Measurements from ENCODE around the gene ARHGEF7.

DNA sequence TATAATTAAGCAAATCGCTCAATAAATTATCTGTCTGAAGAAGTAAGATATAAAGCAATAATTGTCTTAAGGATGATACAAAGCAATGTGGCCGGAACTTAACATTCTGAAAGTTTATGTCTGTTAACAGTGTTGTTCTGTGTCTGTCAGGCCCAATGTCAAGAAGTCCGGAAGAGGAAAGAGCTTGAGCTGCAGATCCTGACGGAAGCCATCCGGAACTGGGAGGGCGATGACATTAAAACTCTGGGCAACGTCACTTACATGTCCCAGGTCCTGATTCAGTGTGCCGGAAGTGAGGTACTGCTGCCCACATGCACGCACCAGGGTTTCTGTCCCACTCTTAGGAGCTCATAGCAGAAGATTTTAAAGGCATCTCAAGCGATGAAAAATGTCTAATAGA is 160.3 kb downstream of the ARHGEF7 start:
- TF ChIP-seq CTCF (IDR thresholded peaks at IDR 0.05): no peak
- TF ChIP-seq POLR2A (IDR thresholded peaks at IDR 0.05): no peak
